H1 (cell line): ENCODE results near the gene DOK6. TPM values are rescaled to one million over a fixed set of nuclear protein-coding genes. Genes with fewer than 3 reads are reported as not detected.

ENCODE experiments used
- CTCF ChIA-PET: fragments of 300-600 bp; sonication (Branson Sonifier 250); formaldehyde crosslinking; loops from one replicate; lab custom pipeline; 2021; ENCODE audit not compliant: partially characterized antibody; lab: Charles Lee
- POLR2A ChIA-PET: fragments of 300-600 bp; sonication (Branson Sonifier 250); formaldehyde crosslinking; loops from one replicate; lab custom pipeline; 2021; ENCODE audit warnings: inconsistent platforms; ENCODE audit not compliant: partially characterized antibody; lab: Charles Lee
- DNase-seq, 2 experiments: peaks; one replicate each; pipeline versions ENCODE4 v3.0.0 to v3.0.0-alpha.2; 2010 to 2022; ENCODE audit warnings: low spot score in 2 of 2, low read depth in 1 of 2, mixed read lengths in 1 of 2
- FAIRE-seq: peaks from 2 replicates; lab custom pipeline; 2011; peaks lifted over from hg19 to GRCh38; lab: Jason Lieb, UNC
- H2AFZ ChIP-seq: 2 replicates; pipeline ENCODE4 v1.8.1; 2012; ENCODE audit warnings: low read length, inconsistent platforms
- H2AK5ac ChIP-seq: 2 replicates; pipeline ENCODE4 v1.6.1; 2013; ENCODE audit warnings: low read depth, low read length
- H2BK120ac ChIP-seq: replicated peaks from 2 replicates; pipeline ENCODE3; 2013; ENCODE audit warnings: low read depth, low read length, inconsistent platforms
- H2BK12ac ChIP-seq: 2 replicates; pipeline ENCODE4 v1.6.1; 2013; ENCODE audit warnings: low read depth, low read length
- H2BK15ac ChIP-seq: 2 replicates; pipeline ENCODE4 v1.6.1; 2013; ENCODE audit warnings: low read length
- H2BK20ac ChIP-seq: 2 replicates; pipeline ENCODE4 v1.6.1; 2013; ENCODE audit warnings: low read length
- H2BK5ac ChIP-seq: 2 replicates; pipeline ENCODE4 v1.6.1; 2013; ENCODE audit warnings: low read depth, low read length
- H3K14ac ChIP-seq: 2 replicates; pipeline ENCODE4 v1.6.1; 2013; ENCODE audit warnings: inconsistent platforms; ENCODE audit not compliant: insufficient read length
- H3K18ac ChIP-seq: 2 replicates; pipeline ENCODE4 v1.6.1; 2013; ENCODE audit warnings: low read length; ENCODE audit errors: extremely low read depth
- H3K23ac ChIP-seq: 2 replicates; pipeline ENCODE4 v1.6.1; 2013; ENCODE audit warnings: inconsistent platforms; ENCODE audit not compliant: insufficient read length
- H3K23me2 ChIP-seq: 2 replicates; pipeline ENCODE4 v1.6.1; 2013; ENCODE audit warnings: low read depth, low read length
- H3K27ac ChIP-seq: 2 replicates; pipeline ENCODE4 v1.6.1; 2011; ENCODE audit warnings: low read depth, low read length, inconsistent platforms
- H3K27me3 ChIP-seq, 4 experiments: replicated peaks in 1 of 4; 1 replicate in 1 of 4; 2 replicates in 3 of 4; pipeline versions ENCODE4 v1.6.1 to v1.8.1; 2011 to 2013; ENCODE audit warnings: low read length in 3 of 4, mild to moderate bottlenecking in 3 of 4, inconsistent platforms in 2 of 4, mixed read lengths in 2 of 4, moderate library complexity in 1 of 4; ENCODE audit not compliant: control insufficient read depth in 3 of 4, insufficient read depth in 3 of 4; ENCODE audit errors: extremely low read depth in 1 of 4
- H3K36me3 ChIP-seq, 4 experiments: 2 replicates each; pipeline versions ENCODE4 v1.6.1 to v1.8.1; 2011 to 2013; ENCODE audit warnings: mild to moderate bottlenecking in 4 of 4, low read length in 3 of 4, moderate library complexity in 2 of 4, control low read depth in 1 of 4, inconsistent platforms in 1 of 4; ENCODE audit not compliant: insufficient read depth in 4 of 4, control insufficient read depth in 2 of 4
- H3K4ac ChIP-seq: replicated peaks from 2 replicates; pipeline ENCODE3; 2013; ENCODE audit warnings: low read length, low read depth, mixed read lengths, inconsistent platforms; ENCODE audit not compliant: insufficient read length
- H3K4me1 ChIP-seq, 4 experiments: replicated peaks in 1 of 4; 1 replicate in 1 of 4; 2 replicates in 3 of 4; pipeline versions ENCODE4 v1.6.1 to v1.8.1; 2011 to 2013; ENCODE audit warnings: low read length in 3 of 4, inconsistent platforms in 2 of 4, mixed read lengths in 1 of 4; ENCODE audit not compliant: insufficient read depth in 4 of 4, control insufficient read depth in 3 of 4
- H3K4me2 ChIP-seq, 2 experiments: 2 replicates each; pipeline versions ENCODE4 v1.6.1 to v1.8.1; 2011 to 2013; ENCODE audit warnings: low read depth in 2 of 2, low read length in 2 of 2, control low read depth in 1 of 2, inconsistent platforms in 1 of 2, mild to moderate bottlenecking in 1 of 2; ENCODE audit not compliant: insufficient read depth in 1 of 2
- H3K4me3 ChIP-seq, 4 experiments: fragments of 200-600, 300-600 bp in 1 of 4; sonication (generic), shearing (Covaris generic), sonication (Bioruptor Twin) in 1 of 4; 2 replicates each; pipeline versions ENCODE4 v1.5.1 to v1.8.1; 2011 to 2016; ENCODE audit warnings: low read length in 4 of 4, low read depth in 3 of 4, control low read depth in 2 of 4, inconsistent platforms in 2 of 4, mild to moderate bottlenecking in 2 of 4, mixed read lengths in 1 of 4, moderate library complexity in 1 of 4; ENCODE audit not compliant: insufficient read depth in 2 of 4; ENCODE audit errors: extremely low read depth in 1 of 4
- H3K56ac ChIP-seq: replicated peaks from 2 replicates; pipeline ENCODE3; 2013; ENCODE audit warnings: low read depth, mild to moderate bottlenecking, mixed read lengths, low read length, inconsistent platforms; ENCODE audit not compliant: insufficient read length
- H3K79me1 ChIP-seq: 2 replicates; pipeline ENCODE4 v1.6.1; 2013; ENCODE audit warnings: low read depth, low read length, control low read depth
- H3K79me2 ChIP-seq, 2 experiments: 2 replicates each; pipeline versions ENCODE4 v1.6.1 to v1.8.1; 2012 to 2013; ENCODE audit warnings: low read length in 2 of 2, mild to moderate bottlenecking in 2 of 2, inconsistent platforms in 1 of 2; ENCODE audit not compliant: insufficient read depth in 2 of 2, control insufficient read depth in 1 of 2
- H3K9ac ChIP-seq, 4 experiments: replicated peaks in 1 of 4; 1 replicate in 1 of 4; 2 replicates in 3 of 4; pipeline versions ENCODE4 v1.6.1 to v1.8.1; 2011 to 2013; ENCODE audit warnings: low read depth in 3 of 4, low read length in 3 of 4, control low read depth in 2 of 4, mild to moderate bottlenecking in 2 of 4, moderate library complexity in 2 of 4, inconsistent platforms in 1 of 4; ENCODE audit errors: extremely low read depth in 1 of 4
- H3K9me3 ChIP-seq, 2 experiments: 2 replicates each; pipeline versions ENCODE4 v1.6.1 to v1.8.1; 2012 to 2013; ENCODE audit warnings: mild to moderate bottlenecking in 2 of 2, moderate library complexity in 2 of 2, control low read depth in 1 of 2, inconsistent platforms in 1 of 2, low read depth in 1 of 2, low read length in 1 of 2, mixed read lengths in 1 of 2; ENCODE audit not compliant: insufficient read depth in 2 of 2
- H4K20me1 ChIP-seq, 2 experiments: replicated peaks in 1 of 2; 2 replicates each; pipeline versions ENCODE3 to v1.8.1; 2011 to 2013; ENCODE audit warnings: inconsistent platforms in 2 of 2, low read length in 2 of 2, mild to moderate bottlenecking in 1 of 2; ENCODE audit not compliant: insufficient read depth in 2 of 2, control insufficient read depth in 1 of 2
- H4K5ac ChIP-seq: 2 replicates; pipeline ENCODE4 v1.6.1; 2013; ENCODE audit warnings: low read length, low read depth, mixed read lengths, inconsistent platforms; ENCODE audit not compliant: insufficient read length
- H4K8ac ChIP-seq: 2 replicates; pipeline ENCODE4 v1.8.0; 2013; ENCODE audit warnings: mild to moderate bottlenecking, moderate library complexity, low read length, inconsistent platforms; ENCODE audit not compliant: insufficient read depth; ENCODE audit errors: extremely low read depth
- H4K91ac ChIP-seq: replicated peaks from 2 replicates; pipeline ENCODE3; 2013; ENCODE audit warnings: low read length, mixed read lengths, inconsistent platforms; ENCODE audit not compliant: insufficient read length
- ASH2L ChIP-seq: fragments of 200-600, 300-600 bp; sonication (generic); IDR thresholded peaks from one replicate; pipeline ENCODE4 v1.7.1; 2017; ENCODE audit warnings: low read length
- CREB1 ChIP-seq: IDR thresholded peaks from 2 replicates; pipeline ENCODE4 v1.6.1; 2012; ENCODE audit warnings: inconsistent platforms
- EZH2 ChIP-seq: fragments of 200-600 bp; sonication (generic); IDR thresholded peaks from 2 replicates; pipeline ENCODE4 v1.7.1; 2012; ENCODE audit warnings: low read depth, mild to moderate bottlenecking, moderate library complexity, low read length, inconsistent platforms; ENCODE audit not compliant: severe bottlenecking
- GABPA ChIP-seq: IDR thresholded peaks from 2 replicates; pipeline ENCODE4 v1.6.1; 2011; ENCODE audit warnings: mild to moderate bottlenecking, low read length, moderate library complexity, borderline replicate concordance; ENCODE audit not compliant: insufficient read depth
- GTF2F1 ChIP-seq: IDR thresholded peaks from 2 replicates; pipeline ENCODE4 v1.6.1; 2012; ENCODE audit warnings: low read depth, low read length, improper control_type of control experiment, borderline replicate concordance
- KDM1A ChIP-seq: fragments of 200-600, 300-600 bp; sonication (generic); IDR thresholded peaks from 2 replicates; pipeline ENCODE4 v1.7.1; 2016; ENCODE audit warnings: mild to moderate bottlenecking, low read length, borderline replicate concordance
- RXRA ChIP-seq: IDR thresholded peaks from 2 replicates; pipeline ENCODE4 v1.6.1; 2011; ENCODE audit warnings: low read depth, mild to moderate bottlenecking, low read length, moderate library complexity; ENCODE audit not compliant: insufficient read depth
- SIX5 ChIP-seq: IDR thresholded peaks from 2 replicates; pipeline ENCODE4 v1.6.1; 2011; ENCODE audit warnings: mild to moderate bottlenecking, low read depth, low read length
- SP2 ChIP-seq: IDR thresholded peaks from 2 replicates; pipeline ENCODE4 v1.6.1; 2012; ENCODE audit warnings: mild to moderate bottlenecking, low read length, inconsistent platforms
- SRF ChIP-seq: IDR thresholded peaks from 2 replicates; pipeline ENCODE4 v1.6.1; 2011; ENCODE audit warnings: mild to moderate bottlenecking, low read depth, low read length, moderate library complexity
- TAF7 ChIP-seq: optimal IDR thresholded peaks from 2 replicates; pipeline ENCODE3; 2011; ENCODE audit warnings: low read depth, mild to moderate bottlenecking, inconsistent platforms, low read length, moderate library complexity, borderline replicate concordance
- ZNF274 ChIP-seq: IDR thresholded peaks from 2 replicates; pipeline ENCODE4 v1.7.0; 2012; ENCODE audit warnings: low read length, borderline replicate concordance; ENCODE audit errors: extremely low read depth
- WGBS, 2 experiments: shearing (Covaris generic) in 1 of 2; methylation state at CpG; one replicate each; pipeline versions ENCODE4 v1.1.6 to v1.1.7; 2013 to 2015; ENCODE audit warnings: low lambda C conversion rate in 2 of 2, mixed read lengths in 2 of 2, inconsistent platforms in 1 of 2, low coverage in 1 of 2, missing lambda C conversion rate in 1 of 2; ENCODE audit not compliant: insufficient replicate concordance in 2 of 2, insufficient coverage in 1 of 2, insufficient read length in 1 of 2; ENCODE audit errors: extremely low coverage in 1 of 2, missing lambda C conversion rate in 1 of 2; 5-methylcytosine and 5-hydroxymethylcytosine counted together
- polyA plus RNA-seq, 7 experiments: library from polyadenylated mRNA; depleted of rRNA in 3 of 7; stranded (reverse) in 5 of 7; unstranded in 2 of 7; fragments of >200 nt in 5 of 7; fragments of 200-250 nt in 2 of 7; gene quantifications; 1 replicate in 5 of 7; 2 replicates in 1 of 7; 4 replicates in 1 of 7; pipeline versions ENCODE4 v1.2.1 to v1.2.3, GENCODE V29; 2011 to 2013; ENCODE audit warnings: missing spikeins in 2 of 7, mixed read lengths in 2 of 7
- total RNA-seq: library from RNA; stranded (reverse); fragmentation: NEBNext Ultra II Directional; extraction: Animal tissue kit (Norgen Biotek cat#: 25700); gene quantifications from 2 replicates; pipeline ENCODE4 v1.2.1, GENCODE V29; 2021
- TF ChIP-seq, protein P1 (sequence below), 3 experiments: IDR thresholded peaks; 1 replicate in 2 of 3; 2 replicates in 1 of 3; pipeline versions ENCODE4 v1.5.1 to v1.6.1; 2011; ENCODE audit warnings: low read length in 3 of 3, mild to moderate bottlenecking in 3 of 3, inconsistent platforms in 2 of 3, low read depth in 1 of 3, moderate library complexity in 1 of 3; ENCODE audit not compliant: insufficient read depth in 1 of 3; ENCODE audit errors: control extremely low read depth in 1 of 3

Gene DOK6
- total and polyA plus RNA-seq, 2 of the 8 experiments (the other 6 are each of a cell fraction or from before 2014, with no cell fraction given) = 0.33 to 0.50 TPM

DNA sequence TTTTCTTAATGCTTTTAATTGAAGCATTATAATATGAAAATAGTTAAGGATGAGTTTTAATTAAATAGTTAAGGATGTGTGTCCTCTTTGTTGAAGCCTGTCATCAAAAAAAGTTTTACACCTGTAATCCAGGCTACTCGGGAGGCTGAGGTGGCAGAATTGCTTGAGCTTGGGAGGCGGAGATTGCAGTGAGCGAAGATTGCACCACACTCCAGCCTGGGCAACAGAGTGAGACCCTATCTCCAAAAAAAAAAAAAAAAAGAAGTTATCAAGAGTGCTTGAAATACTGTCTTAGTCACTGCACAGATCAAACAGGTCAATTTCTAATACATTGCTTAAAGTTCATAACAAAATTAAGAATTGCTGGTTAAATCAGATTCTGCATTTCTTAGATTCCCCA, 353.4 kb downstream of the DOK6 start:
- CTCF ChIA-PET = no interaction called here
- Histone ChIP-seq H2BK15ac (no peak overlapping the region), H4K5ac (no peak overlapping the region), H3K36me3 (no peaks in the 10 kb centered on the region), H3K23me2 (no peaks in the 10 kb centered on the region), H2AFZ (no peak overlapping the region), H3K4me2 (no peak overlapping the region), H3K79me1 (no peaks in the 10 kb centered on the region), H3K27me3 (no peaks in the 10 kb centered on the region), H4K20me1 (no peaks in the 10 kb centered on the region), H4K8ac (no peak overlapping the region), H2AK5ac (no peak overlapping the region), H3K23ac (no peak overlapping the region), H3K4me1 (peaks cover 0 to 17% (median 2%) of the 10 kb centered on the region in 4 experiments; a peak in 4 of 7 replicates), H3K27ac (no peak overlapping the region), H3K18ac (no peak overlapping the region), H3K4me3 (no peak overlapping the region), H2BK5ac (no peak overlapping the region), H3K79me2 (no peaks in the 10 kb centered on the region), H2BK20ac (no peak overlapping the region), H4K91ac (no peak overlapping the region), H3K56ac (no peak overlapping the region), H2BK120ac (no peak overlapping the region), H3K9ac (no peak overlapping the region), H3K4ac (no peak overlapping the region), H3K14ac (no peak overlapping the region), H2BK12ac (no peak overlapping the region), H3K9me3 (peaks cover 0 to 2% of the 10 kb centered on the region in 2 experiments; a peak in 2 of 4 replicates)
- FAIRE-seq (no peak), DNase-seq (no peak)
- 97% methylated on average over 3 of the region's 3 CpGs; no CpG with 5 or more reads in 1 of the 2 experiments for WGBS, 2 experiments
- POLR2A ChIA-PET = no interaction called here
- TF ChIP-seq TAF7 = no peak
- TF ChIP-seq KDM1A = no peak
- no peak for TF ChIP-seq EZH2
- no peak for TF ChIP-seq CREB1
- TF ChIP-seq ASH2L = no peak
- no peak for TF ChIP-seq RXRA
- TF ChIP-seq, protein P1, sequence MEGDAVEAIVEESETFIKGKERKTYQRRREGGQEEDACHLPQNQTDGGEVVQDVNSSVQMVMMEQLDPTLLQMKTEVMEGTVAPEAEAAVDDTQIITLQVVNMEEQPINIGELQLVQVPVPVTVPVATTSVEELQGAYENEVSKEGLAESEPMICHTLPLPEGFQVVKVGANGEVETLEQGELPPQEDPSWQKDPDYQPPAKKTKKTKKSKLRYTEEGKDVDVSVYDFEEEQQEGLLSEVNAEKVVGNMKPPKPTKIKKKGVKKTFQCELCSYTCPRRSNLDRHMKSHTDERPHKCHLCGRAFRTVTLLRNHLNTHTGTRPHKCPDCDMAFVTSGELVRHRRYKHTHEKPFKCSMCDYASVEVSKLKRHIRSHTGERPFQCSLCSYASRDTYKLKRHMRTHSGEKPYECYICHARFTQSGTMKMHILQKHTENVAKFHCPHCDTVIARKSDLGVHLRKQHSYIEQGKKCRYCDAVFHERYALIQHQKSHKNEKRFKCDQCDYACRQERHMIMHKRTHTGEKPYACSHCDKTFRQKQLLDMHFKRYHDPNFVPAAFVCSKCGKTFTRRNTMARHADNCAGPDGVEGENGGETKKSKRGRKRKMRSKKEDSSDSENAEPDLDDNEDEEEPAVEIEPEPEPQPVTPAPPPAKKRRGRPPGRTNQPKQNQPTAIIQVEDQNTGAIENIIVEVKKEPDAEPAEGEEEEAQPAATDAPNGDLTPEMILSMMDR (IDR thresholded peaks at IDR 0.05; ENCODE audit: control extremely low read depth in 1 of 3, insufficient read depth in 1 of 3, low read depth in 1 of 3, low read length in 3 of 3) = no peak
- no peak for TF ChIP-seq SIX5
- TF ChIP-seq ZNF274 = no peak
- no peak for TF ChIP-seq SP2
- no peak for TF ChIP-seq GTF2F1
- no peak for TF ChIP-seq SRF
- TF ChIP-seq GABPA = no peak
